Mesendoderm (in vitro differentiated cells): ENCODE results near the gene CREM. TPM values are rescaled to one million over a fixed set of nuclear protein-coding genes. Genes with fewer than 3 reads are reported as not detected.

Experiments used
- DNase-seq: peaks from one replicate; pipeline ENCODE4 v3.0.0; 2013
- H2AK5ac ChIP-seq: 2 replicates; pipeline ENCODE4 v1.6.1; 2013; ENCODE audit warnings: low read length, inconsistent platforms
- H2BK120ac ChIP-seq: 2 replicates; pipeline ENCODE4 v1.6.1; 2013; ENCODE audit warnings: low read depth, mild to moderate bottlenecking, low read length, moderate library complexity, mixed read lengths
- H2BK15ac ChIP-seq: replicated peaks from 2 replicates; pipeline ENCODE4 v1.6.1; 2013; ENCODE audit warnings: low read depth, mild to moderate bottlenecking, moderate library complexity
- H2BK5ac ChIP-seq: 2 replicates; pipeline ENCODE4 v1.6.1; 2013; ENCODE audit warnings: low read length, inconsistent platforms
- H3K18ac ChIP-seq: 2 replicates; pipeline ENCODE4 v1.6.1; 2013; ENCODE audit warnings: mild to moderate bottlenecking, low read length, mixed read lengths
- H3K23ac ChIP-seq: one replicate; pipeline ENCODE4 v1.6.1; 2013; ENCODE audit warnings: low read length
- H3K27ac ChIP-seq: 2 replicates; pipeline ENCODE4 v1.5.1; 2013; ENCODE audit warnings: low read depth, mild to moderate bottlenecking, inconsistent platforms, low read length, moderate library complexity
- H3K27me3 ChIP-seq: 2 replicates; pipeline ENCODE4 v1.6.1; 2013; ENCODE audit warnings: low read length, control low read depth, mild to moderate bottlenecking, inconsistent platforms; ENCODE audit not compliant: insufficient read depth, poor library complexity
- H3K36me3 ChIP-seq: 2 replicates; pipeline ENCODE4 v1.6.1; 2013; ENCODE audit warnings: low read length, inconsistent platforms; ENCODE audit not compliant: control insufficient read depth, insufficient read depth
- H3K4ac ChIP-seq: one replicate; pipeline ENCODE4 v1.6.1; 2013; ENCODE audit warnings: low read depth, mild to moderate bottlenecking, low read length, moderate library complexity
- H3K4me1 ChIP-seq: 2 replicates; pipeline ENCODE4 v1.6.1; 2013; ENCODE audit warnings: low read depth, low read length, inconsistent platforms; ENCODE audit not compliant: control insufficient read depth
- H3K4me2 ChIP-seq: 2 replicates; pipeline ENCODE4 v1.6.1; 2013; ENCODE audit warnings: low read length
- H3K4me3 ChIP-seq: 2 replicates; pipeline ENCODE4 v1.5.1; 2013; ENCODE audit warnings: mild to moderate bottlenecking, low read length
- H3K56ac ChIP-seq: one replicate; pipeline ENCODE4 v1.6.1; 2013; ENCODE audit warnings: low read length
- H3K79me1 ChIP-seq: 2 replicates; pipeline ENCODE4 v1.6.1; 2013; ENCODE audit warnings: low read length, inconsistent platforms
- H3K79me2 ChIP-seq: 2 replicates; pipeline ENCODE4 v1.6.1; 2013; ENCODE audit warnings: mild to moderate bottlenecking, low read length; ENCODE audit not compliant: control insufficient read depth, insufficient read depth
- H3K9ac ChIP-seq: 2 replicates; pipeline ENCODE4 v1.6.1; 2013; ENCODE audit warnings: low read length, inconsistent platforms
- H4K5ac ChIP-seq: one replicate; pipeline ENCODE4 v1.6.1; 2013; ENCODE audit warnings: low read length
- H4K8ac ChIP-seq: one replicate; pipeline ENCODE4 v1.6.1; 2013; ENCODE audit warnings: low read depth, mild to moderate bottlenecking, control low read depth, low read length, moderate library complexity
- WGBS: extraction: QIAGEN DNeasy Blood & Tissue Kit; methylation state at CpG from one replicate; pipeline ENCODE4 v1.1.7; 2013; ENCODE audit warnings: low lambda C conversion rate, missing lambda C conversion rate; ENCODE audit not compliant: insufficient coverage; ENCODE audit errors: extremely low coverage; 5-methylcytosine and 5-hydroxymethylcytosine counted together
- small RNA-seq: library from polyadenylated mRNA; stranded (forward); fragments of <200 nt; extraction: miRNeasy Mini kit (QIAGEN cat#:217004); gene quantifications from one replicate; pipeline ENCODE3, GENCODE V24; 2013; ENCODE audit not compliant: insufficient read depth

Gene CREM

DNA sequence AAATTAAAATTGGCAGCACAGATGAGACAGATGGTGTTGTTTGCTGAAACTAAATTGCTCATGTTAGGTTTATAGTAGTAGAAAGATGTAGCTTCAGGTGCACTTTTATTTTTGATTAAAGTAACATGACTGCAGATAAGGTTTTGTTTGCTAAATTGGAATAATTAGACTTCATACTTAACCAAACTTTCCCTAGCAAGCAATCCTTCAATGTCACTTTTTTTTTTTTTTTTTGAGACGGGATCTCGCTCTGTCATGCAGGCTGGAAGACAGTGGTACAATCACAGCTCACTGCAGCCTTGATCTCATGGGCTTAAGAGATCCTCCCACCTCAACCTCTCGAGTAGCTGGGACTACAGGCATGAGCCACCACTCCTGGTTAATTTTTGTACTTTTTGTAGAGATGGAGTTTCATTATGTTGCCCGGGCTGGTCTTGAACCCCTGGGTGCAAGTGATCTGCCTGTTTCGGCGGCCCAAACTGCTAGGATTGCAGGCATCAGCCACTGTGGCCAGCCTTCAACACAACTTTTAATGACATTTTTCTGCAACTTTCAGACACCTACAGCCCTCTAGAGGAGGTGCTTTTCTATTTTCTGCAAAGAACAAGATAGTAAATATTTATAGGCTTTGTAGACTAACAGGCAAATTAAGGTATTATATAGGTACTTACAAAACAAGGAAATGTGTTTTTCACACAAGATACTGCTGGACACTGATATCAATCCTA, 124.9 kb downstream of the CREM start:
- Histone ChIP-seq H4K5ac (no peak overlapping the region), H3K4me1 (no peaks in the 10 kb centered on the region), H3K36me3 (no peaks in the 10 kb centered on the region), H3K4ac (no peak overlapping the region), H3K79me1 (no peaks in the 10 kb centered on the region), H3K56ac (no peak overlapping the region), H3K9ac (no peak overlapping the region), H3K4me2 (no peak overlapping the region), H3K23ac (no peak overlapping the region), H3K4me3 (no peak overlapping the region), H3K27me3 (no peaks in the 10 kb centered on the region), H3K18ac (no peak overlapping the region), H3K79me2 (no peaks in the 10 kb centered on the region), H2AK5ac (no peak overlapping the region), H2BK120ac (no peak overlapping the region), H4K8ac (no peak overlapping the region), H2BK5ac (no peak overlapping the region), H3K27ac (no peak overlapping the region), H2BK15ac (no peak overlapping the region)
- no peak for DNase-seq
- no CpG with 5 or more reads among the region's 6 CpGs for WGBS

GRCh38 chr10:35257057-35257983, 130.7 kb downstream of the CREM start:
- no peaks in the 10 kb centered on the region for H3K36me3 ChIP-seq
- no peak overlapping the region for H4K8ac ChIP-seq
- H2BK120ac ChIP-seq: no peak overlapping the region
- H3K9ac ChIP-seq: no peak overlapping the region
- H3K79me2 ChIP-seq: no peaks in the 10 kb centered on the region
- H3K27me3 ChIP-seq: no peaks in the 10 kb centered on the region
- H3K23ac ChIP-seq: no peak overlapping the region
- no peak overlapping the region for H2AK5ac ChIP-seq
- no peak for DNase-seq
- no peak overlapping the region for H3K27ac ChIP-seq
- no peaks in the 10 kb centered on the region for H3K4me1 ChIP-seq
- no peak overlapping the region for H3K56ac ChIP-seq
- no peak overlapping the region for H3K4me2 ChIP-seq
- no peak overlapping the region for H3K18ac ChIP-seq
- no peaks in the 10 kb centered on the region for H3K79me1 ChIP-seq
- no peak overlapping the region for H2BK5ac ChIP-seq
- no peak overlapping the region for H2BK15ac ChIP-seq
- no peak overlapping the region for H3K4me3 ChIP-seq
- no peak overlapping the region for H3K4ac ChIP-seq
- no CpG with 5 or more reads among the region's 3 CpGs for WGBS
- H4K5ac ChIP-seq: no peak overlapping the region

DNA sequence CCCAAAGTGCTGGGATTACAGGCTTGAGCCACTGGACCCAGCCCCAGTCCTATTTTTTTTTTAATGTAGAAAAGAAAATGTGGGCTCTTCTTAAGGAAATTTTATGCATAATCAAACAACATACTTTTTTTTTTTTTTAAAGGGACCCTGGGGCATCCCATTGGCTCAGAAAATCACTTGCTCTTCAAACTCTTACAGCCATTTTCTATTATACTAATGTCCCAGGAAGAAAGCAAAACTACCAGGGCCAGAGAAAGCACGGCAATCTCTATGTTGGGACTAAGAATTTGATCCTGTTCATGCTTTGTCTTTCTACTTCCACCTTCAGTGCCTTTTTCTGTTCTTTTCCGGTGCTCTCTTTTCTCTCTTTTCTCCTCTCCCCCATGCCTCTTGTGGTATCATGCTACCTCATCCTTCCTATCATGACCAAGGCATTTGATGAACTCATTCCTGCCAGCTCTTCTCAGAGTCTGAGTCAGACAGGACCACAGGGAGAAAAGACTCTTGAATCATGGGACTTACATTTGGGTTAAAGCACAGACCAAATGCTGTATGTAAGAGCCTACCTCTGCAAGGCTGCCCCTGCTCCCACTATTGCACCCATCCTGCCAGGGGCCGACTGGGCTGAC, 133.2 kb downstream of the CREM start:
- Histone ChIP-seq H3K27me3 (no peaks in the 10 kb centered on the region), H3K18ac (no peak overlapping the region), H3K9ac (no peak overlapping the region), H3K36me3 (no peaks in the 10 kb centered on the region), H3K27ac (no peak overlapping the region), H2BK15ac (no peak overlapping the region), H3K56ac (no peak overlapping the region), H3K79me1 (no peaks in the 10 kb centered on the region), H2BK5ac (no peak overlapping the region), H4K8ac (no peak overlapping the region), H3K4ac (no peak overlapping the region), H3K79me2 (no peaks in the 10 kb centered on the region), H4K5ac (no peak overlapping the region), H3K4me3 (no peak overlapping the region), H3K23ac (no peak overlapping the region), H2BK120ac (no peak overlapping the region), H2AK5ac (no peak overlapping the region), H3K4me1 (no peaks in the 10 kb centered on the region), H3K4me2 (no peak overlapping the region)
- no CpG with 5 or more reads among the region's 3 CpGs for WGBS
- peak; percentile 79 for DNase-seq

GRCh38 chr10:35262436-35262835, 135.8 kb downstream of the CREM start:
- Histone ChIP-seq H3K79me1 (no peaks in the 10 kb centered on the region), H3K79me2 (no peaks in the 10 kb centered on the region), H4K8ac (no peak overlapping the region), H3K27ac (no peak overlapping the region), H3K18ac (no peak overlapping the region), H3K56ac (no peak overlapping the region), H2BK5ac (no peak overlapping the region), H2AK5ac (no peak overlapping the region), H2BK15ac (no peak overlapping the region), H2BK120ac (no peak overlapping the region), H3K4ac (no peak overlapping the region), H3K9ac (no peak overlapping the region), H3K36me3 (no peaks in the 10 kb centered on the region), H3K4me2 (no peak overlapping the region), H4K5ac (no peak overlapping the region), H3K4me3 (no peak overlapping the region), H3K27me3 (no peaks in the 10 kb centered on the region), H3K23ac (no peak overlapping the region), H3K4me1 (no peaks in the 10 kb centered on the region)
- WGBS: no CpG with 5 or more reads among the region's 5 CpGs
- no peak for DNase-seq

Small RNA genes lying within 50 kb of the gene (small RNA-seq; reads per million reads assigned to genes)
- gene MIR3611 (0.72 reads per million), gene RNU6-1167P (not detected), gene RNU6-794P (not detected), gene RNU7-77P (not detected)
